ENCODE results near the gene HAGHL. TPM values are rescaled to one million over a fixed set of nuclear protein-coding genes. Genes with fewer than 3 reads are reported as not detected.
A peak's percentile ranks its signal among the peaks of the same experiment; 100 is the strongest.

The HAGHL gene
- total RNA-seq, 2 donors from 2014 or later = 9.8 to 12.5 TPM

DNA sequence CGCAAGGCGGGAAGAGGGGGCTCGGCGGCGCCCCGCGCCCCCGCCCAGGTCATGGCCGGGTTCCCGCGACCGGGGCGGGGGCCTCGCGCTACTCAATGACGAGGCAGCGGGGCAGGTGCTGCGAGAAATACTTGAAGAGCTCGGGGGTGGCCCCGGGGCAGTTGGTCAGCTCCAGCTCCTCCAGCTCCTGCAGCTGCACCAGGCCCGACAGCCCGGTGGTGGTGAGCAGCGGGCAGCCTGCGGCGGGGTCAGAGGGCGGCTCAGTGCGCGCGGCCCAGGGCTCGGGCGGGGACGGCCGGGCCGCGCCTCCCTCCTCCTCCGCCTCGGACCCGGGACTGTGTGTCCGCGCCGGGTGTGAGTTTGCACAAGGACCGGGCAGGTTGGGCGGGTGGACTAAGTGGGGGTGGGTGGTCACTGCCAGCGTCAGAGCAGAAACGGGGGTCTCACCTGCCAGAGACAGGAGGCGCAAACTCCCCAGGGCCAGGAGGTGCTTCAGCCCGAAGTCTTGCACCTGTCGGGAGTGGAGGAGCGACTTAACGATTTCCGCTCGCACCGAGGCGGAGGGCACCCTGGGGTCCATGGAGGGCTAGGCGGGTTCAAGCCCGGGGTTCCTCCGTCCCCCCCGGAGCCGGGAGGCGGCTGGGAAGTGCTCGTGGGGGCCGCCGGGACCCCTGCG lies 32.6 kb upstream of the HAGHL start:
- peak overlapping the region; percentile 85 for H3K4me3 Mint-ChIP-seq
- DNase-seq (no peak), ATAC-seq (no peak)
- H3K4me1 Mint-ChIP-seq = peaks cover 20% of the 10 kb centered on the region
- H3K9me3 ChIP-seq (ENCODE audit: control insufficient read depth, low read length, poor library complexity, severe bottlenecking) = no peaks in the 10 kb centered on the region
- H3K27ac Mint-ChIP-seq = no peak overlapping the region
- no peaks in the 10 kb centered on the region for H3K36me3 Mint-ChIP-seq (ENCODE audit: low read depth)
- H3K27me3 Mint-ChIP-seq = no peaks in the 10 kb centered on the region

DNA sequence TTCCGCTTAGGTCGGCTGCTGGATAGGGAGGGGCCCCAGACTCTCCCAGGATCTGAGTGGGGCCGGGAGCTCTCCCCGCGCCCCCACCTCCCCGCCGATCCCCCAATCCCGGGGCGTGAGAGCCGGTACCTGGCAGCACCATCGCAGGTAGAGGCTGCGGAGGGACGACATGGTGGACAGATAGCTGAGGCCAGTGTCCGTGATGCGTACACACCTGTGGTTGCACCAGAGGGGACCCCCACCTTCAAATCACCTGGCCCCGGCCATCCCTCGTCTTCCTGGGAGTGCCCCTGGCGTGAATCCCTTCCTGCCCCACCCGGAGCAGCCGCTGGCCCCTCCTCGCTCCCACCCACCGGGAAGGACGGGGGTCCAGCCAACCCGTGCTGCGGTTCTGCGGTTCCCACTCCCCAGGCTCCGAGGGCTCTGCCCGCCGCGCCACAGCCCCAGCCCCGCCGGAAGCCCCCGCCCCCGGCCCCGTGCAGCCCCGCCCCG lies 32.0 kb upstream of the HAGHL start:
- DNase-seq (no peak), ATAC-seq (no peak)
- Mint-ChIP-seq H3K27me3 (no peaks in the 10 kb centered on the region), H3K27ac (no peak overlapping the region), H3K4me1 (peaks cover 22% of the 10 kb centered on the region), H3K4me3 (peak overlapping the region; percentile 85), H3K36me3 (ENCODE audit: low read depth) (no peaks in the 10 kb centered on the region)
- H3K9me3 ChIP-seq (ENCODE audit: control insufficient read depth, low read length, poor library complexity, severe bottlenecking) = no peaks in the 10 kb centered on the region

DNA sequence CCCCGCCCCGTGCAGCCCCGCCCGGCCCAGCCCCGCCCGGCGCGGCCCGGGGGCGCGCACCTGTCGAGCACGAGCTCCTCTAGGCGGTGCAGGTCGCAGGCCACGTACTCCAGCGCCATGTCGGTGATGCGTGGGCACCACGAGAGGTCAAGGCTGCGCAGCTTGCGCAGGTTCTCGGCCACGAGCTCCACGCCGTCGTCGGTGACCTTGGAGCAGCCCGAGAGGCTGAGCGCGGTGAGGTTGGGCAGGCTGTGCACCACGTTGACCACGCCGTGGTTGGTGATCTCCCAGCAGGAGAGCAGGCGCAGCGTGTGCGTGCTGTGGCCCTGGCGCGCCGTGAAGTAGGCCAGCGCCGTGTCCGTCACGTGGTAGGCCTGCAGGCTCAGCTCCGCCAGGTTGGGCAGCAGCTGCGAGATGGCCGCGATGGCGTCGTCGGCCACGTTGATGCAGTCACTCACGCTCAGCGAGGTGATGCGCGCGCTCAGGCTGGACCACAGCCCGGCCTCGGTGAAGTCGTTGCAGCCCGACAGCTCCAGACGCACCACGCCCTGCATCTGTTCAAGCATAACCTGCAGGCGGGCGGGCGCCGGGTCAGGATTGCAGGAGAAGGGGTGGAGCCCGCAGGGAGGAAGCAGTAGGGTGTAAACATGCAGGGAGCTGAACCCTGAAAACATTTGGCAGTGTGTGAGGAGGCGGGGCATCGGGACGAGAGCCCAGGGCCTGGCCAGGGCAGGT lies 31.4 kb upstream of the HAGHL start:
- DNase-seq = peak; percentile 59 to 70 (median 65)
- peak; percentile 79 for ATAC-seq
- H3K27ac Mint-ChIP-seq = peak overlapping the region; percentile 47
- H3K36me3 Mint-ChIP-seq (ENCODE audit: low read depth) = no peaks in the 10 kb centered on the region
- H3K27me3 Mint-ChIP-seq = no peaks in the 10 kb centered on the region
- peaks cover 19% of the 10 kb centered on the region for H3K4me1 Mint-ChIP-seq
- H3K9me3 ChIP-seq (ENCODE audit: control insufficient read depth, low read length, poor library complexity, severe bottlenecking) = no peaks in the 10 kb centered on the region
- peak overlapping the region; percentile 85 for H3K4me3 Mint-ChIP-seq

DNA sequence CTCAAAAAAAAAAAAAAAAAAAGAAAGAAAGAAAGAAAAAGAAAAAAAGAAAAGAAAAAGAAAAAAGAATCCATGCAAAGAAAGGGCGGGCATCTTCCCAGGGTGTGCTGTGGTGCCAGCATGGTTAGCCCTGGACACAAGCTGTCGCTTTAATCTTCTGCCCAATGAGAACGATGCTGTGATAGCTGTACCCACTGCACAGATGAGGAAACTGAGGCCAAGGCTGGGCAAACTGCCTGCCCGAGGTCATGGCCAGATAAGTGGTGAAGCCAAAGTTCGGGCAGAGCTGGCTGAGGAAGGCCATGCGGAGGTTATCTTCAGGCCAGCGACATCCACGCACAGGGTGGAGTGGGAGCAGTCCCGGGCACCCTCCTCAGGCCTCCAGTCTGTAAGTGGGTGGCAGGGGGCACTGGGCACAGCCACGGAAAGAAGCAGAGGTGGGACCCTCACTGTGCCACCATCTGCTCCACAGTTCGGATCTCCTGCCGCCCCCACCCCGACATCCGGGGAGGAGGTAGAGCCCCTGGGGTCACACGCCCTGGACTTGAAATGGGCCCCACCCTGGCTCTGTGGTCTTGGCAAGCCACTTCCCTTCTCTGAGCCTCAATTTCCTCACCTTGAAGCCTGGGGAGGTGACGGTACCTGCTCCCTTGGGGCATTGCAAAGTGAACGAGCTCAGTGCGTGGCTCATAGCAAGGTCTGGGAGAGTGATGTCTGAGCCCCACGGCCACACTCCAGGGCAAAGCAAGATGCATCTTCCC lies 27.8 kb upstream of the HAGHL start:
- H3K27ac Mint-ChIP-seq = peak overlapping the region; percentile 21
- H3K4me3 Mint-ChIP-seq = peak overlapping the region; percentile 69
- peaks cover 18% of the 10 kb centered on the region for H3K4me1 Mint-ChIP-seq
- H3K36me3 Mint-ChIP-seq (ENCODE audit: low read depth) = no peaks in the 10 kb centered on the region
- H3K9me3 ChIP-seq (ENCODE audit: control insufficient read depth, low read length, poor library complexity, severe bottlenecking) = no peaks in the 10 kb centered on the region
- no peak for DNase-seq
- ATAC-seq = no peak
- H3K27me3 Mint-ChIP-seq = peaks cover 12% of the 10 kb centered on the region

DNA sequence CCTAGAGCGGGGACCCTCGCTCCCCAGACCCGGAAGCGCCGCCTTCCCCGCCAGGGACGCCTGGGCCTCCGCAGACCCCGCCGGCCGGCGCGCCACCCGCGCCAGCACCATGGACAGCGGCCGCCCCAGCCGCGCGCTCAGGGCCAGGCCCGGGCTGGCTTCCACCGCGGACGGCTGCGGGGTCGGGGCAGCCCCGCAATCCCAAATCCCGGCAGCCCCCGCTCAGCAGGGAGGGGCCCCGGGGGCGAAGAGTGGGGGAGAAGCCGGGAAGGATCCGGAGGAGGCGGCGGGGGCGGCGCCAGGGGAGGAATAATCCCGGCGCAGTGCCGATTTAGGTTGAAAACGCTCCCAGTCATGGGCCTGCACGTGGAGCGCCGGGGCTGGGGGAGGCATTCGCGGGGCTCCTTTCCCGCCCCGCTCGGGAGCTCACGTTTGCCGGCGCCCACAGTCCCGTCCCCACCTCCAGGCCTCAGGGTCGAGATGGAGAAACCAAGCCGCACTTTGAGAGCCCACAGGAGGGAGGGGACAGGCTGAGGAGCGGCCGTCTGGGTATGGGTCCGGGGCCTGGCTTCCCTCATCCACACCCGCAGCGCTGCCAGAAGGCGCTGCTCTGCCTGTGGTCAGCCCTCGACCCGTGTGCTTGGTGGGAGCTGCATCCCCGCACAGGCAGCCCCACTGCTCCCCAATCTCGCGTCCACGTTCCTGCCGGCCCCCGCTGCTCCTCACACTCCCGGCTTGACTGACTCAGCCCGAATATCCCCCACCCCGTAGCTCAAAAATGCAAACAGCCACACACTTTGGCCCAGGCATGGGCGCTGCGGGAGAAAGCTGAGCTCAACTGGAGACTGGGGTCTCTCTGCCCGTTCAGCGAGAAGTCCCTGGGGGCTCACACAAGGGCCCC lies 26.0 kb upstream of the HAGHL start:
- Mint-ChIP-seq H3K36me3 (ENCODE audit: low read depth) (no peaks in the 10 kb centered on the region), H3K4me1 (peaks cover 14% of the 10 kb centered on the region), H3K27ac (no peak overlapping the region), H3K4me3 (peak overlapping the region; percentile 43), H3K27me3 (peaks cover 18% of the 10 kb centered on the region)
- ATAC-seq (peak; percentile 71), DNase-seq (peak; percentile 40 to 58 (median 56))
- H3K9me3 ChIP-seq (ENCODE audit: control insufficient read depth, low read length, poor library complexity, severe bottlenecking) = no peaks in the 10 kb centered on the region

DNA sequence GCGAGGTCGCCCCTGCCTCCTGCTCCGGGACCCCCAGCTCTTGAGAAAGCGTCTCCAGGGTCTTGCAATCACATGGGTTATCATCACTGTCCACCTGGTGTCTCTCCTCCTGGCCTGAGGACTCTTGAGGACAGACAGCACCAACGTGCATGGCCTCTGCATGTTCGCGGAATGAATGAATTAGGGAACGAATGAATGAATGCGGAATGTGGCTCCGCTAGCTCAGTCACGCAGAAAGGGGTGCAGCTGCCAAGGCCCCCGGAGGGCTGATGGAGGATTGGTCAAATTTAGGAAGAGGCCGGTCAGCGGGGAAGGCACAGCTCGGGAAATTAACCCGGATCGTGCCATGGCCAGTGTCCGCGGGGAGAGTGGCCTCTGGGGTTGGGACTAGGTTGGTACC lies 24.6 kb upstream of the HAGHL start:
- DNase-seq (no peak), ATAC-seq (no peak)
- Mint-ChIP-seq H3K4me1 (peaks cover 12% of the 10 kb centered on the region), H3K27ac (no peak overlapping the region), H3K4me3 (peak overlapping the region; percentile 72), H3K36me3 (ENCODE audit: low read depth) (no peaks in the 10 kb centered on the region), H3K27me3 (peaks cover 29% of the 10 kb centered on the region)
- no peaks in the 10 kb centered on the region for H3K9me3 ChIP-seq (ENCODE audit: control insufficient read depth, low read length, poor library complexity, severe bottlenecking)

DNA sequence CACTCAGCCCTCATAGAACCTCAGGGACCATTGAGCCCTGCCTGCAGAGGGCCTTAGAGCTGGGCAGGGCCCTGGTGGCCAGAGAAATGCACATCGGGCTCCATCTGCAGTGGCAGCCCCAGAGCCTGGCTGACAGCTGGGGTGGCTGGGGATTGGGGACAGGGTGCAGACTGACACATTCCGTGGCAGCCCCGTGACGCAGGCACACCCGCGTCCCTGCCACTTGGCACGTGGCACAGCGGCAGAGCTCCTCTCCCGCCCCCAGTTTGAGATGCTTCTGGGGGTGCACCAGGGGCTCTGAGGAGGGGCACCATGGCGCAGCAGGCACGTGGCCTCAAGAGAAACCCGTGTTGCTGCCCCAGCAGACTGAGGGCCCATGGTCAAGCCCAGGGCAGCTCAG lies 23.5 kb upstream of the HAGHL start:
- Mint-ChIP-seq H3K27me3 (peaks cover 38% of the 10 kb centered on the region), H3K4me1 (peaks cover 12% of the 10 kb centered on the region), H3K27ac (no peak overlapping the region), H3K36me3 (ENCODE audit: low read depth) (peaks cover 2% of the 10 kb centered on the region), H3K4me3 (no peak overlapping the region)
- ATAC-seq (no peak), DNase-seq (no peak)
- no peaks in the 10 kb centered on the region for H3K9me3 ChIP-seq (ENCODE audit: control insufficient read depth, low read length, poor library complexity, severe bottlenecking)

DNA sequence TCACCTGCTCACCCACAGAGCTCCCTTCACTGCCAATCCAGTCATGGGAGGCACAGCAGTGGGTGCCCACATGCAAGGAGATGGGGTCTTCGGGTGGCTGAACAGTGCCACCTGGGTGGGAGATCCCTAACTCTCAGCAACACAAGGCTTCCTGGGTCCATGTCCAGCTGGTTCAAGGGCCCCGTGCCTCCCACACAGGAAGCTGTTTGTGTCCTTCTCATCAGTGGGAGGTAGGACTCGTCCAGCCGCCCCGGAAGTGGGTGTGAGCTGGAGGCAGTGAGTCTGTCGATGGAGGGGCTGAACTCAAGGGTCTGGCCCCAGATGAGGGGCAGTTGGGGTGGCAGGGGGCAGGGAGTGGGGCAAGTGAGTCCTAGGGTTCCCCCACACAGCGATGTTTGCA lies 22.9 kb upstream of the HAGHL start:
- H3K4me3 Mint-ChIP-seq = peak overlapping the region; percentile 28
- H3K36me3 Mint-ChIP-seq (ENCODE audit: low read depth) = peaks cover 2% of the 10 kb centered on the region
- H3K4me1 Mint-ChIP-seq = peaks cover 12% of the 10 kb centered on the region

DNA sequence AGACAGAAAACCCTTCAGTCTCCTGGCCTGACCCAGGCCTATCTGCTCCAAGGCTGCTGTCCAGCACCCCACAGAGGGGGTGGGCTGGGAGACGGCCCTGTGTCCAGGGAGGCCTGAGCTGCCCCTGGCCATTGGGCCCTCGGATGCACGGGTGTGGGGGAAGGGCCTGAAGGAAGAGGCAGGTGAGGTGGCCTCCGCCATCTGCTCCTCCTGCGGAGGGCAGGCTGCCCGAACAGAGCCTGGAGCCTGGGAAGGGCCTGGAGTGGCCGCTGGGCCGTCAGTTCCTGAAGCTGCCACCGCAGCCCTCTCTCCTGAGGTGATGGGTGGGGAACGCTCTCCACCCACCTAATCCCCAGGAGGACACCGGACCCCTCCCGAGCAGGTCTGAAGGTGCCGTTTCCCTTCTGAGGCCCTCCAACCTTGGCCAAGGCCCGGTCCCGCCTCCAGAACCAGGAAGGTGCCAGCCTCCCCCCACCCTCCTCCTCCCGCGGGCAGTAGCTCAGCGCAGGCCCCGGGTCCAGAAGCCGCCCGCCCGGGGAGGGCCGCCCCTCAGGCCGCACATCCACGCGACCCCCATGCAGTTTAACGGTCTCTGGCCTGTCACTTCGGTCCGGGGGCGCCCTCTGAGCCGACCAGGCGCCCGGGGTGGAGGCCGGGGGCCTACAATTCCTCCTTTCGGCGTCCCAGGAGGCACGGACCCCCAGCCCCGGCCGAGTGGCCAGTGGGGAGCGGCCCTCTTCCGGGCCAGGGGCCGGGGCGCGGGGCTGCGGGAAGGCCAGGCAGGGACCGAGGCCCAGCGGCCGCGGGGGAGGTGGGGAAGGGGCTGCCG lies 22.1 kb upstream of the HAGHL start:
- no peaks in the 10 kb centered on the region for H3K9me3 ChIP-seq (ENCODE audit: control insufficient read depth, low read length, poor library complexity, severe bottlenecking)
- DNase-seq (no peak), ATAC-seq (no peak)
- Mint-ChIP-seq H3K36me3 (ENCODE audit: low read depth) (peaks cover 2% of the 10 kb centered on the region), H3K4me3 (peak overlapping the region; percentile 28), H3K27ac (no peak overlapping the region), H3K4me1 (peaks cover 9% of the 10 kb centered on the region), H3K27me3 (peaks cover 42% of the 10 kb centered on the region)

More for the DNA sequence above, 22.9 kb upstream of the HAGHL start:
- ATAC-seq = no peak
- no peaks in the 10 kb centered on the region for H3K9me3 ChIP-seq (ENCODE audit: control insufficient read depth, low read length, poor library complexity, severe bottlenecking)
- Mint-ChIP-seq H3K27me3 (peaks cover 42% of the 10 kb centered on the region), H3K27ac (no peak overlapping the region)
- no peak for DNase-seq

DNA sequence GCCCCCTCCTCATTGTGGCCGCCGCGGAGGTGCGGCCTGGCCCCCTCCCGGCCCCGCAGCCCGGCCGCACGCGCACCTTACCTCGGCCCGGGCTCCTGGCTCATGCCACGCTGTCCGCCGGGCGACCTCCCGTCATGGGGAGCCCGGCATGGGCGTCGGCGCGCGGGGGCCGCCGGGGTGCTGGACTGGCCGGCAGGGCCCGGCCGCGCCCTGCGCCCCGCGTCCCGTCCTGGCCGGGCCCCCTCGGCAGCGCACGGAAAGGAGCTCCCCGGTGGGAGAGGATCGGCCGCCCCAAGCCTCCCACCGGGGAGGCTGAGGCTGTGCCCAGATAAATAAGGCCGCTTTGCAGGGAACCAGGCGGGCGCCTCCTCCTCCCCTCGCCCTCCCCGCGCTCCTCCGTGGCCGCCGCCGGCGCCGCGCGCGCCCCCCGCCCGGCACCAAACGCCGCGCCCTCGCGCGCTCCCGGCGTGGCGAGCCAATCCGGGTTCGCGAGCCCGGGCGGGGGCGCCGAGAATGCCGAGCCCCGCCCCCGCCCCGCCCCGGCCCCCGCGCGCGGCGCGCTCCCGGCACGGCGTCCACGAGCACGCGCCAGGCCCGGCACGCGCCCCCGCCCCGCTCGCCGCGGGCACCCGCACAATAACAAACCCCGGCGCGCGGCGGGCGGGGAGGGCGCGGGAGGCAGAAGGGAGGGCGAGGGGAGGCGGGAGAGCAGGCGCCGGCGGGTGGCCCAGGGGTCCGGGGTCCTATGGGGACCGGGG lies 21.3 kb upstream of the HAGHL start, which contains the start of gene FBXL16:
FBXL16 (minus strand) TSS at position 371 of the 758 bp plus-strand sequence. CDS start 8,396 bp downstream, outside the sequence.
- DNase-seq = no peak
- Mint-ChIP-seq H3K4me3 (peak within 1 kb of the TSS; percentile 41), H3K36me3 (ENCODE audit: low read depth) (peaks cover 2% of the 10 kb centered on the region), H3K4me1 (peaks cover 9% of the 10 kb centered on the region), H3K27me3 (peaks cover 48% of the 10 kb centered on the region), H3K27ac (no peak within 1 kb of the TSS)
- no peaks in the 10 kb centered on the region for H3K9me3 ChIP-seq (ENCODE audit: control insufficient read depth, low read length, poor library complexity, severe bottlenecking)
- ATAC-seq = peak; percentile 25

All from T-helper 17 cell (primary cell).